HepG2 (cell line): Measurements from ENCODE around the gene GPBAR1. TPM values are rescaled to one million over a fixed set of nuclear protein-coding genes. Genes with fewer than 3 reads are reported as not detected.

Source experiments
- ELF3 ChIP-seq: IDR thresholded peaks from 2 replicates; pipeline ENCODE4 v1.6.1; 2016; ENCODE audit warnings: missing genetic modification reagents, missing compliant biosample characterization
- ESRRA ChIP-seq: sonication (generic); formaldehyde crosslinking; IDR thresholded peaks from 2 replicates; pipeline ENCODE4 v1.5.1; 2020; ENCODE audit warnings: mild to moderate bottlenecking, low read depth, missing genetic modification reagents
- FOXK1 ChIP-seq: sonication (generic); formaldehyde crosslinking; IDR thresholded peaks from 2 replicates; pipeline ENCODE4 v1.4.0; 2020; ENCODE audit warnings: low read depth, missing genetic modification reagents, borderline replicate concordance
- HNRNPLL ChIP-seq: fragments of 200-400 bp; formaldehyde crosslinking; IDR thresholded peaks from 2 replicates; pipeline ENCODE4 v1.6.1; 2017; ENCODE audit warnings: mild to moderate bottlenecking, low read depth, low read length; ENCODE audit not compliant: poor library complexity, severe bottlenecking
- HOXA7 ChIP-seq: sonication (generic); formaldehyde crosslinking; IDR thresholded peaks from 2 replicates; pipeline ENCODE4 v1.8.1; 2022; ENCODE audit warnings: mild to moderate bottlenecking, missing genetic modification reagents, moderate library complexity
- KDM4B ChIP-seq: sonication (generic); formaldehyde crosslinking; IDR thresholded peaks from 2 replicates; pipeline ENCODE4 v1.4.0; 2020; ENCODE audit warnings: missing genetic modification reagents
- KMT2A ChIP-seq: sonication (generic); formaldehyde crosslinking; IDR thresholded peaks from 2 replicates; pipeline ENCODE4 v1.4.0; 2020; ENCODE audit warnings: missing genetic modification reagents
- NFE2 ChIP-seq: sonication (generic); formaldehyde crosslinking; IDR thresholded peaks from 2 replicates; pipeline ENCODE4 v1.4.0; 2020; ENCODE audit warnings: missing genetic modification reagents
- RNF2 ChIP-seq: fragments of 450-650 bp; conservative IDR thresholded peaks from 2 replicates; pipeline ENCODE4 v1.6.1; 2016; ENCODE audit warnings: low read depth
- SCMH1 ChIP-seq: sonication (generic); formaldehyde crosslinking; IDR thresholded peaks from 2 replicates; pipeline ENCODE4 v1.9.0; 2021; ENCODE audit warnings: missing genetic modification reagents, mild to moderate bottlenecking, borderline replicate concordance
- SIX1 ChIP-seq: sonication (generic); formaldehyde crosslinking; IDR thresholded peaks from 2 replicates; pipeline ENCODE4 v1.4.0; 2020; ENCODE audit warnings: missing genetic modification reagents, borderline replicate concordance
- SOX6 ChIP-seq, 2 experiments: fragments of 450-650 bp in 1 of 2; sonication (generic) in 1 of 2; formaldehyde crosslinking in 1 of 2; IDR thresholded peaks; 2 replicates each; pipeline versions ENCODE4 v1.4.0 to v1.6.1; 2017 to 2020; ENCODE audit warnings: antibody characterized with exemption in 1 of 2, mild to moderate bottlenecking in 1 of 2, missing genetic modification reagents in 1 of 2
- STAG1 ChIP-seq: sonication (generic); formaldehyde crosslinking; IDR thresholded peaks from 2 replicates; pipeline ENCODE4 v1.4.0; 2020; ENCODE audit warnings: missing genetic modification reagents
- TBL1XR1 ChIP-seq: fragments of 150-350 bp; IDR thresholded peaks from 2 replicates; pipeline ENCODE4 v1.6.1; 2014; ENCODE audit warnings: borderline replicate concordance, low read length; ENCODE audit not compliant: partially characterized antibody
- TSC22D2 ChIP-seq: sonication (generic); formaldehyde crosslinking; IDR thresholded peaks from 2 replicates; pipeline ENCODE4 v1.5.1; 2020; ENCODE audit warnings: missing genetic modification reagents, mild to moderate bottlenecking, borderline replicate concordance
- ZBTB21 ChIP-seq: sonication (generic); formaldehyde crosslinking; IDR thresholded peaks from 2 replicates; pipeline ENCODE4 v1.4.0; 2020; ENCODE audit warnings: missing genetic modification reagents
- ZFAT ChIP-seq: sonication (generic); formaldehyde crosslinking; conservative IDR thresholded peaks from 2 replicates; pipeline ENCODE4 v1.8.1; 2023; ENCODE audit warnings: missing genetic modification reagents, inconsistent platforms
- ZFX ChIP-seq: sonication (generic); formaldehyde crosslinking; IDR thresholded peaks from 2 replicates; pipeline ENCODE4 v1.4.0; 2020; ENCODE audit warnings: mild to moderate bottlenecking, low read depth, missing genetic modification reagents, moderate library complexity
- ZNF674 ChIP-seq: sonication (generic); formaldehyde crosslinking; IDR thresholded peaks from 2 replicates; pipeline ENCODE4 v1.5.0; 2020; ENCODE audit warnings: low read depth, mild to moderate bottlenecking, missing genetic modification reagents
- polyA plus RNA-seq, 8 experiments: library from polyadenylated mRNA; depleted of rRNA in 3 of 8; stranded (reverse) in 7 of 8; unstranded in 1 of 8; fragments of >200 nt; fragmentation: Illumina TruSeq in 4 of 8; extraction: Trizol in 4 of 8; gene quantifications; 2 replicates each; pipeline versions ENCODE4 v1.2.1 to v1.2.3, GENCODE V29; 2011 to 2016; ENCODE audit warnings: low read depth in 4 of 8, missing spikeins in 1 of 8, mixed read lengths in 1 of 8; ENCODE audit not compliant: insufficient read depth in 1 of 8
- total RNA-seq, 5 experiments: library from RNA; depleted of rRNA; stranded (reverse); fragments of >200 nt; fragmentation: Illumina TruSeq; extraction: Trizol; gene quantifications; 2 replicates each; pipeline ENCODE4 v1.2.3, GENCODE V29; 2016; ENCODE audit warnings: low read depth in 1 of 5
- TF ChIP-seq, protein P1 (sequence below): sonication (generic); formaldehyde crosslinking; conservative IDR thresholded peaks from 2 replicates; pipeline ENCODE4 v1.8.0; 2022; ENCODE audit warnings: missing genetic modification reagents
- TF ChIP-seq, protein P2 (sequence below), 2 experiments: sonication (generic) in 1 of 2; formaldehyde crosslinking in 1 of 2; IDR thresholded peaks; 2 replicates each; pipeline versions ENCODE4 v1.4.0 to v1.6.1; 2016 to 2020; ENCODE audit warnings: borderline replicate concordance in 1 of 2, low read depth in 1 of 2, mild to moderate bottlenecking in 1 of 2, missing genetic modification reagents in 1 of 2
- TF ChIP-seq, protein P3 (sequence below): sonication (generic); formaldehyde crosslinking; IDR thresholded peaks from 2 replicates; pipeline ENCODE4 v1.4.0; 2020; ENCODE audit warnings: missing genetic modification reagents

Gene GPBAR1
- total and polyA plus RNA-seq, 2 of the 13 experiments (the other 11 are each of a cell fraction or from before 2014, with no cell fraction given) = 0.05 to 0.09 TPM

DNA sequence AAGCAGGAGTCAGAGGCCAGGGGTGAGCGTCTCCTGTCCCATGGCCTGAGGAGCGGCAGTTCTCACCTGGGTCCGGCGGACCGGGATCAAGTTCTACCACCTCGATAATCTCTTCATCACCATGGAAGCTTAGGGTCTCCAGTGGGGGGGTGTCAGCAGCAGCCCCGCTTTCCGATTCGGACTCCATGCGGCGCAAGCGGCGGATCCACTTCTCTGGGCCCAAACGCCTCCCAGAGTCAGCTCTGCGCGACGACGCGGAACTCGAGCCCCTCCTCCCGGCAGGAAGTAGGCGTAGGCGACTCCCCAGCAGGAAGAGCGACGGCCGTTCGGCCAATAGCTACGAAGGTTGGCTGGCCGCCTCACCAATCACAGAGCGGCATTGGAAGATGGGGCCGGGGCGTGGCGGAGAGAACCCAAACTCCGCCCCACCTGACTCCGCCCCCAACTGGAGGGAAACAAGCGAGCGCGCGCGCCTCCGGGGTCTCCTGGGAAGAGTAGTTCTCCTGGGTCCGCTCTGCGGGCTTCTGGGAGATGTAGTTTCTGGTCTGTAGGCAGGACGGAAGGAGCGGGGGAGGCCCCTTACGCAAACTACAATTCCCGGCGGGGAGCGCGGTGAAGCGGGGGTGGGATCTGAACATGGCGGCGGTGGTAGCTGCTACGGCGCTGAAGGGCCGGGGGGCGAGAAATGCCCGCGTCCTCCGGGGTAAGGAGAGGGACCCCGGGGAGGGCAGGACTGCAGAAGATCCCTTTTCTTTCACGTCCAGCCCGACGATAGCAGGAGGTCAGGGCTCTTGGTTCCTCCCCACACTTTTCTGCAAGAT, 9.3 kb downstream of the GPBAR1 start, which contains the start of the genes AAMP and PNKD (continued):
- TF ChIP-seq HNRNPLL = peak; percentile 90
- TF ChIP-seq ZNF674 (CRISPR knock-in tag) = no peak
- TF ChIP-seq ZFX (CRISPR knock-in tag) = peak; percentile 95
- no peak for TF ChIP-seq SIX1 (CRISPR knock-in tag)
- TF ChIP-seq KMT2A = no peak; the same call in 1 of the 2 replicates
- TF ChIP-seq SCMH1 (CRISPR knock-in tag) = no peak
- no peak for TF ChIP-seq HOXA7
- peak; percentile 99 for TF ChIP-seq FOXK1 (CRISPR knock-in tag)
- TF ChIP-seq, protein P1, sequence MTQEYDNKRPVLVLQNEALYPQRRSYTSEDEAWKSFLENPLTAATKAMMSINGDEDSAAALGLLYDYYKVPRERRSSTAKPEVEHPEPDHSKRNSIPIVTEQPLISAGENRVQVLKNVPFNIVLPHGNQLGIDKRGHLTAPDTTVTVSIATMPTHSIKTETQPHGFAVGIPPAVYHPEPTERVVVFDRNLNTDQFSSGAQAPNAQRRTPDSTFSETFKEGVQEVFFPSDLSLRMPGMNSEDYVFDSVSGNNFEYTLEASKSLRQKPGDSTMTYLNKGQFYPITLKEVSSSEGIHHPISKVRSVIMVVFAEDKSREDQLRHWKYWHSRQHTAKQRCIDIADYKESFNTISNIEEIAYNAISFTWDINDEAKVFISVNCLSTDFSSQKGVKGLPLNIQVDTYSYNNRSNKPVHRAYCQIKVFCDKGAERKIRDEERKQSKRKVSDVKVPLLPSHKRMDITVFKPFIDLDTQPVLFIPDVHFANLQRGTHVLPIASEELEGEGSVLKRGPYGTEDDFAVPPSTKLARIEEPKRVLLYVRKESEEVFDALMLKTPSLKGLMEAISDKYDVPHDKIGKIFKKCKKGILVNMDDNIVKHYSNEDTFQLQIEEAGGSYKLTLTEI (CRISPR knock-in tag) = no peak
- TF ChIP-seq STAG1 (CRISPR knock-in tag) = peak; percentile 34
- TF ChIP-seq TSC22D2 (CRISPR knock-in tag) = peak; percentile 3
- no peak for TF ChIP-seq SOX6 (IDR thresholded peaks at IDR 0.05)
- peak; percentile 75 for TF ChIP-seq SOX6 (CRISPR knock-in tag; IDR thresholded peaks at IDR 0.05)
- no peak for TF ChIP-seq ZBTB21 (CRISPR knock-in tag)
- peak; percentile 66; the same call in 1 of the 2 replicates for TF ChIP-seq ZFAT (CRISPR knock-in tag)
- no peak for TF ChIP-seq NFE2 (CRISPR knock-in tag)
- no peak for TF ChIP-seq ESRRA (CRISPR knock-in tag)
- TF ChIP-seq KDM4B = 0 out of 2 replicates have a peak, but pooled peaks have one; percentile 46
- TF ChIP-seq, protein P2, sequence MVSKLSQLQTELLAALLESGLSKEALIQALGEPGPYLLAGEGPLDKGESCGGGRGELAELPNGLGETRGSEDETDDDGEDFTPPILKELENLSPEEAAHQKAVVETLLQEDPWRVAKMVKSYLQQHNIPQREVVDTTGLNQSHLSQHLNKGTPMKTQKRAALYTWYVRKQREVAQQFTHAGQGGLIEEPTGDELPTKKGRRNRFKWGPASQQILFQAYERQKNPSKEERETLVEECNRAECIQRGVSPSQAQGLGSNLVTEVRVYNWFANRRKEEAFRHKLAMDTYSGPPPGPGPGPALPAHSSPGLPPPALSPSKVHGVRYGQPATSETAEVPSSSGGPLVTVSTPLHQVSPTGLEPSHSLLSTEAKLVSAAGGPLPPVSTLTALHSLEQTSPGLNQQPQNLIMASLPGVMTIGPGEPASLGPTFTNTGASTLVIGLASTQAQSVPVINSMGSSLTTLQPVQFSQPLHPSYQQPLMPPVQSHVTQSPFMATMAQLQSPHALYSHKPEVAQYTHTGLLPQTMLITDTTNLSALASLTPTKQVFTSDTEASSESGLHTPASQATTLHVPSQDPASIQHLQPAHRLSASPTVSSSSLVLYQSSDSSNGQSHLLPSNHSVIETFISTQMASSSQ (IDR thresholded peaks at IDR 0.05; ENCODE audit: low read depth) = peak; percentile 42; the same call in 1 of the 2 replicates
- TF ChIP-seq, protein P2 (CRISPR knock-in tag; IDR thresholded peaks at IDR 0.05; ENCODE audit: borderline replicate concordance) = peak; percentile 33; the same call in 1 of the 2 replicates
- peak; percentile 89 for TF ChIP-seq ELF3 (CRISPR knock-in tag)
- TF ChIP-seq RNF2 = no peak
- TF ChIP-seq, protein P3, sequence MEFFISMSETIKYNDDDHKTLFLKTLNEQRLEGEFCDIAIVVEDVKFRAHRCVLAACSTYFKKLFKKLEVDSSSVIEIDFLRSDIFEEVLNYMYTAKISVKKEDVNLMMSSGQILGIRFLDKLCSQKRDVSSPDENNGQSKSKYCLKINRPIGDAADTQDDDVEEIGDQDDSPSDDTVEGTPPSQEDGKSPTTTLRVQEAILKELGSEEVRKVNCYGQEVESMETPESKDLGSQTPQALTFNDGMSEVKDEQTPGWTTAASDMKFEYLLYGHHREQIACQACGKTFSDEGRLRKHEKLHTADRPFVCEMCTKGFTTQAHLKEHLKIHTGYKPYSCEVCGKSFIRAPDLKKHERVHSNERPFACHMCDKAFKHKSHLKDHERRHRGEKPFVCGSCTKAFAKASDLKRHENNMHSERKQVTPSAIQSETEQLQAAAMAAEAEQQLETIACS = peak; percentile 94
- peak; percentile 51 for TF ChIP-seq TBL1XR1
